GM08714 (cell line): Measurements from ENCODE around the gene FGFR3.

Source experiments
- H3K4me3 ChIP-seq: fragments of 200-500 bp; sonication (Bioruptor generic); 2 replicates; pipeline ENCODE4 v1.5.1; 2014; ENCODE audit warnings: mild to moderate bottlenecking, low read length, inconsistent platforms
- ZNF274 ChIP-seq: IDR thresholded peaks from 2 replicates; pipeline ENCODE4 v1.6.1; 2012; ENCODE audit warnings: mild to moderate bottlenecking, low read depth, low read length

The FGFR3 gene

DNA sequence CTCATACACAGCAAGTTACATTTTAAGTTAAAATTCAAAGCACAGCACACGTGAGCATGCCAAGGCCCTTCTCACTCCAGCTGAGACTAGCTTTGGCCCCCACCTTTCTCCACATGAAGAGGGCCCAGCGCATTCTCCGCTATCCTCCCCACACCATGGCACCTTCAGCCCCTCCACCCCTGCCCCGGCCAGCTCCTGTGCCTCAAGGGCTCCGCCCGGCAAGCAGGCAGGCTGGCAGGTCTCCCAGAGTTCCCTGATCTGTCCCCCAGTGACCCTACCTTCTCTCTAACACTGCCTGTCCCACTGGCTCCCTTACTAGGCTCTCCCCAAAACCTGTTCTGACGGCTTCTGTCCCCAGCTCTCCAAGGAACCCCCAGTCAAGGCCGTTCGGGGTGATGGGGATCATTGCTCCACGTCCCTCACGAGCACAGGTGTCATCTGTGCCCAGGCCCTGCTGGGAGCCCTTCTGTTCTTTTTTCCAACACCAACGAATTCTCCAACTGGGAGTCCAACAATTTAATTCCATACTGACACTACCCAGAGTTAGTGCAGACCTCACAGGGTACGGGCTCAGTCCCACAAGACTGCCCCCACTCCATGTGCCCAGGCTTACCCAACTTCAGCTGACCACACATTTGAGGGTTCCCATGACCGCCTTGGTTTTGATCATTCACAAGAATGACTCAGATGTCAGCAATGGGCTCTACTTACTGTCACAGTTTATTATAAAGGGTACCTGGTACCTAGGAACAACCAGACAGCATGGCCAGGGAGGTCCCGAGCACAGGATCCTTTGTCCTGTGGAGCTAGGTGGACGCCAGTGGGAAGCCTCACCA is 58.7 kb downstream of the FGFR3 start:
- no peak for TF ChIP-seq ZNF274
- no peak overlapping the region for H3K4me3 ChIP-seq

DNA sequence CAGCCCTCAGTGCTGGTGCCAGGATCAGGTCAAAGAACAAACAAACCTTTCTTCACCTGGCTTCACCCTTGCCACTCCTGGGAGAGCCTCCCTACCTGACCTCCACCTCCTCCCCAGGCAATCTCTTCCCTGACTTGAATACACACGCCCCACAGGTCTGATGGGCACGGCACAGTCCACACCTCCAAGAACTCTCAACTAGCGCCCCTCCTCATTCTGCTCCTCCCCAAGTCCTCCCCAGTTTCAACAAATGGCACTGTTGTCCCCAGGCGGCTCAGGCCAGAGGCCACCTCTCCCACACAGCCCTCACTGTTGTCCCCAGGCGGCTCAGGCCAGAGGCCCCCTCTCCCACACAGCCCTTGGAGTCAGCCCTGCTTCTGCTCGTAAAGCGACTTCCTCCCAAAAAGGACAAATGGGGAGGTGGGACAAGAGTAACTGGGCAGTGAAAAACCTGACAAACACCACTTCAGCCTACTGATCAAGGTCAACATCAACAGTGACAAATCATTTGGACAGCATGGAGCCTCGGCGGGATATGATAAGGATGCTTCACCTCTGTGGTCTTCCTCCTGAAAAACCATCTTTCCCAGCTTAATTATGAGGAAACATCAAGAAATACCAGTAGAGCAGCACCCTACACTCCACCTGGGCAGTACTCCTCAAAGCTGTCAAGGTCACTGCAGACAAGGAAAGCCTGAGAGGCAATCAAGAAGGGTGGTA is 60.0 kb downstream of the FGFR3 start:
- TF ChIP-seq ZNF274, result no peak
- H3K4me3 ChIP-seq, result no peak overlapping the region

DNA sequence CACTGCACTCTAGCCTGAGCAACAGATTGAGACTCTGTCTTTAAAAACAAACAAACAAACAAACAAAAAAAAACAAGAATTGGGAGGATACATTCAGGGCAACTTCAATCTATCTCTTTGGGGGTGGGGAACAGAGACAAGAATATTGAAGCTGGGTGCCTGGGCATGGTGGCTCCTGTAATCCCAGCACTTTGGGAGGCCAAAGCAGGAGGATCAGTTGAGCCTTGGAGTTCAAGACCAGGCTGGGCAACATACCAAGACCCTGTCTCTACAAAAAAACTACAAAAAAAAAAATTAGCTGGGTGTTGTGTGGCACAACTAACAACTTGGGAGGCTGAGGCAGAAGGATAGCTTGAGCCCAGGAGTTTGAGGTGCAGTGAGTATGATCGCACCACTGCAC is 61.7 kb downstream of the FGFR3 start:
- no peak for TF ChIP-seq ZNF274
- peak overlapping the region; percentile 65 for H3K4me3 ChIP-seq

DNA sequence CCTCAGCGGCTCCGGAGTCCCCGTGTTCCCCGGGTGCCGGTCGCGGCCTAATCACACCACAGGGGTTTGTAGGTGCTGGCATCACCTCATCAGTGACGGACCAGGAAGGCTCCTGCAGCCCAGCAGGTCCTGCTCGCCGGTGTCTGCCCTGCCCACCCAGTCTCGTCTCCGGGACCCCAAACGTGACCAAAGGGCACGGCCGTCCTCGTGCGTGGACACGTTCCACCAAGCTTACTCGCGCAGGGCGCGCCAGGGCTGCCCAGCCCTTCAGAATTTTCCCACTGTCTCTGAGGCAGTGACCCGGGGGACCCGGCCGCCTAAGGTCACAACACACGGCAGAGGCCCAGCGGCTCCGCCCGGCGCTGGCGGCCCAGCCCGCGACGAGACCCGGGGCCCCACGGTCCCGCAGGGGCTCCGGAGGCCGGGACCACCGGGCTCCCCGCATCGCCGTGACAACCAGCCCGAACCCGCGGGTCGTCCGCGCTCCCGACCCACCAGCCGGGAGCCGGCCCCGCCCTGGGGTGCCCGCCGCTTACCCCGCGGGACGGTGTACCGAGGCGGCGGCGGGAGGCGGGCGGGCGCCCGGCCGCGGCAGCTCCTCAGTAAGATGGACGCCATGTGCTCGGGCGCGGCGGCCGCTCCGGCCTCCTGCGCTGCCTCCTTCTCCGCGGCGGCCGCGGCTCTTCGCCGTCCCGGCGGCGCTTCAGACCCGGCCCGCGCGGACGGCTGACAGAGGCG is 62.4 kb downstream of the FGFR3 start:
- H3K4me3 ChIP-seq, result peak overlapping the region; percentile 65
- no peak for TF ChIP-seq ZNF274

DNA sequence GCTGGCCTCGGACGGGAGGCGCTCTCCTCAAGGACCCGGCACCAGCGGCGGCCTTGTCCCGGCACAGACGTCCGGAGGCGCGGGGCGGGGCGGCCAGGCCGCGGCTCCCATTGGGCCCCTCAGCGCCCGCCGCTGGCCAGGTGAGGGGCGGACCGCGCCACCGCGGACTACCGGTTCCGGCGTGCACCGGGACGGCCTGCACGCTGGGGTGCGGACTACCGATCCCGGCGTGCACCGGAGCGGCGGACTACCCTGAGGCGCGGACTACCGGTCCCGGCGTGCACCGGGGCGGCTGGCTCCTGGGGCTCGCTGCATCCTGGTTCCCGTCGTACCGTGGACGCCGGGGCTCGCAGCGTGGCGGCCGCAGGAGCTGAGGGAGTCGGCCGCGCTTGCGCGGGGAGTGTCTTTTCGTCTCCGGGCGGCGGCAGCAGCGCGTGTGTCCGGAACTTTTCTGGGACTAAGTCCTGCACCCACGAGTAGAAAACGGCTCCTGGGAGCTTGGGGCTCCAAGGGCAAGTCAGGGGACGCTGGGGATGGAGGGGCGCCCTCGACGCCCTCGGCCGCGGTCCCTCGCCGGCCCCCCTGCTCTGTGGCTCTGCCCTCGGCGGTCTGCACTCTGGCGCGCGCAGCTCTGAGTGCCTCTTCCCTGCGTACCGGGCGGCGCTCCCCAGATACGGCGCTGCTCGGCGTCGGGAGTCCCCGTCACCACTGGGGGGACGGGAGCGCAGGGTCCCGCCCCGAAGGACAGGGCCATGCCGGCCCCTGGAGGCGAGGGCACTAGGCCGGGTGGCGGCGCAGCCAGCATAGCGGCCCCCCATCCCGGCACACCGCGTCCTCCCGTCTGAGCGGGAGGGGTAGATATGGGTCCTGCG is 63.2 kb downstream of the FGFR3 start, which contains the start of gene LETM1:
Gene LETM1, minus strand, starts transcription at position 86 of the 872 bp plus-strand sequence. CDS start 206 bp downstream, outside the sequence.
- H3K4me3 ChIP-seq, result peak within 1 kb of the TSS; percentile 65
- TF ChIP-seq ZNF274, result no peak

DNA sequence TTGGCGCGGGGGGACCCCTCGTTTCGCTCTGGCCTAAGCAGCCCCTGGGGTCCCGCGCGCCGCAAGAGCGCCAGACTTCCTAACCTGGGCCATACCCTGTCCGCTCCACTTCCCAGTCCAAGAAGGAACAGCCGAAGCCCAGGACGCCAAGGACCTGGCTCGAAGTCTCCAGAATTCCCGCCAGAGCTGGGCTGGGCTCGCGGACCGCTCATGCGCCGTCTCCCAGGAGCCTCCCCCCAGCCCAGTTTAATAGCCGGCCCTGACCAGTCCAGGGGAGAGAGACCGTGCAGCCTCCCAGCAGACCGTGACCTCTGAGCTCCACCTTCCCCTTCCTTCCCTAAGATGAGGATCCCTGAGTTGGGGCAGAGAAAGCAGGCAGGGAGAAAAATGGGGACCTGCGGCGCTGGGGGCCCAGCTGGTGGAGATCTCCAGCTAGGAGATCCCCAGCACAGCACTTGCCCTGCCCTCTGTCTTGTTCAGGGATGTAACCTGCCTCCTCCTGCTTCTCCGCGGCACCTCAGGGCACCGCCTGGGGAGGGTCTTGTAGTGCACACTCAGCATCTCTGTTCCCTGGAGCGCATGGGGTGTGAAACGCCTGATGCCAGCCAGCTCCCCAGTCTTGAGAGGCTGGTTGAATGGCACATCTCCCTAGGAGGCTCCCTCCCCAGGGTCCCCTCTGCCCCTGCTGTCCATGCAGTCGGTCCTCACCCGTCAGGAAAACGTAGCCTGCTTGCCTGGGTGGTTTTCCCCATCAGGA is 64.0 kb downstream of the FGFR3 start:
- H3K4me3 ChIP-seq, result peak overlapping the region; percentile 65; the same call in 1 of the 2 replicates
- TF ChIP-seq ZNF274, result no peak

DNA sequence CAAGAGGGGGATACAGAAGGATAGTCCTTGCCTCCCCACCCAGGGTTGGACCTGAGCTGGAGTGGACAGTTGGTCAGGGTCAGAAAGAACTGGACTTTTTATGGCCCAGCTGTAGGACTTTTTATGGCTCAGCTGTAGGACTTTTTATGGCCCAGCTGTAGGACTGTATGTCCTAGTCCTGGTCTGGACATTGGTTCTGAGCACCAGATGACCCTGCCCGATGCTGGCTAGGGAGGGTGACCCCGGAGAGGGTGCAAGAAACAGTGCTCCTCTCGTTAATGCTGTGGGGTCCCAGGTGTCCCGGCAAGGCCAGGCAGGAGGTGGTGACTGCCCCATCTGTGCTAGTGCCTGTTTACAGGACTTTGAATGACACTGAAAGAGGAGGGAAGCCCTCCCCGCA is 64.8 kb downstream of the FGFR3 start:
- no peak for TF ChIP-seq ZNF274
- H3K4me3 ChIP-seq, result no peak overlapping the region
